Sigmoid colon (tissue), 7 donors: ENCODE results near the gene SLC22A31. TPM values are rescaled to one million over a fixed set of nuclear protein-coding genes. Genes with fewer than 3 reads are reported as not detected.
"Not testable (repeated sequence)": the region's sequence is repeated elsewhere in the genome, so short reads cannot be mapped to it uniquely, and the experiment has no call there.

ENCODE experiments used
- DNase-seq: peaks from one replicate; pipeline ENCODE4 v3.0.0-alpha.2; 2019
- H3K27ac ChIP-seq, 4 donors: fragments of 200-600 bp; sonication (generic); one replicate each; pipeline ENCODE4 v1.5.1; 2016 to 2019; ENCODE audit warnings: mild to moderate bottlenecking in 1 of 4
- H3K27me3 ChIP-seq, 3 donors: fragments of 200-600 bp; sonication (generic); one replicate each; pipeline ENCODE4 v1.5.1; 2019; ENCODE audit warnings: mild to moderate bottlenecking in 1 of 3
- H3K36me3 ChIP-seq, 4 donors: fragments of 200-600 bp; sonication (generic); one replicate each; pipeline ENCODE4 v1.5.1; 2016 to 2019
- H3K4me1 ChIP-seq, 4 donors: fragments of 200-600 bp; sonication (generic); one replicate each; pipeline ENCODE4 v1.5.1; 2017 to 2019
- H3K4me3 ChIP-seq, 4 donors: fragments of 200-600 bp; sonication (generic); one replicate each; pipeline ENCODE4 v1.5.1; 2017 to 2019; ENCODE audit warnings: mild to moderate bottlenecking in 2 of 4, moderate library complexity in 1 of 4
- H3K9me3 ChIP-seq, 4 donors: fragments of 200-600 bp in 3 of 4; sonication (generic) in 3 of 4; one replicate each; pipeline versions ENCODE4 v1.5.1 to v1.6.1; 2013 to 2019
- CTCF ChIP-seq, 4 experiments: fragments of 450-650 bp in 3 of 4; fragments of 200-600 bp in 1 of 4; IDR thresholded peaks; one replicate each; pipeline ENCODE4 v1.5.1; 2016 to 2019; ENCODE audit warnings: antibody characterized with exemption in 4 of 4, mild to moderate bottlenecking in 3 of 4, moderate library complexity in 2 of 4
- EP300 ChIP-seq, 4 donors: sonication (generic); formaldehyde crosslinking; IDR thresholded peaks; one replicate each; pipeline ENCODE4 v1.6.1; 2017; ENCODE audit warnings: antibody characterized with exemption in 4 of 4
- POLR2A ChIP-seq, 2 donors: fragments of 450-650 bp; IDR thresholded peaks; one replicate each; pipeline ENCODE4 v1.6.1; 2016; ENCODE audit warnings: antibody characterized with exemption in 2 of 2, mild to moderate bottlenecking in 2 of 2, moderate library complexity in 2 of 2
- POLR2AphosphoS5 ChIP-seq, 4 donors: sonication (generic); formaldehyde crosslinking; IDR thresholded peaks; one replicate each; pipeline ENCODE4 v1.6.1; 2017; ENCODE audit warnings: antibody characterized with exemption in 4 of 4
- WGBS, 2 donors: extraction: QIAGEN DNeasy Blood & Tissue Kit; methylation state at CpG; one replicate each; pipeline ENCODE4 v1.1.7; 2013; 5-methylcytosine and 5-hydroxymethylcytosine counted together
- intact Hi-C: fragments of 100-400 bp; cut with DNase I; formaldehyde crosslinking; loops from one replicate; pipeline ENCODE4 v1.15.1; 2023
- polyA plus RNA-seq, 3 donors: library from polyadenylated mRNA; stranded (reverse); fragments of 200-250 nt; gene quantifications; one replicate each; pipeline ENCODE4 v1.2.3, GENCODE V29; 2013
- total RNA-seq, 4 donors: library from RNA; depleted of rRNA; stranded (reverse); fragments of >200 nt; gene quantifications; one replicate each; pipeline ENCODE4 v1.1.0, GENCODE V29; 2016
- donor health status: healthy with polysubstance abuse.
- donor health status: Bipolar disorder and iron deficiency.
- donor health status: healthy.

SLC22A31 gene
- total and polyA plus RNA-seq, 7 donors = 0.87 TPM; not detected in 6

- peaks cover 7 to 28% (median 26%) of the 10 kb centered on the region in 3 donors for H3K27me3 ChIP-seq
- intact Hi-C loops = no loop called here
- H3K4me3 ChIP-seq = peak overlapping the region in 3 of 4 donors; percentile 18 to 48 (median 47)
- H3K4me1 ChIP-seq = peaks cover 0 to 18% (median 13%) of the 10 kb centered on the region in 4 donors
- no peaks in the 10 kb centered on the region for H3K36me3 ChIP-seq
- no peak overlapping the region for H3K27ac ChIP-seq
- H3K9me3 ChIP-seq = no peaks in the 10 kb centered on the region
- no peak for DNase-seq
- TF ChIP-seq POLR2AphosphoS5 (IDR thresholded peaks at IDR 0.05) (no peak), EP300 (IDR thresholded peaks at IDR 0.05) (no peak), POLR2A (IDR thresholded peaks at IDR 0.05) (no peak), CTCF (IDR thresholded peaks at IDR 0.05) (no peak)
- WGBS, 2 donors = 41 to 58% methylated on average over 44 of the region's 44 CpGs
Observed at GRCh38 chr16:89191033-89191900, 9.1 kb downstream of the SLC22A31 start.

- H3K4me1 ChIP-seq = peaks cover 0 to 18% (median 13%) of the 10 kb centered on the region in 4 donors
- no peaks in the 10 kb centered on the region for H3K9me3 ChIP-seq
- no peak overlapping the region for H3K4me3 ChIP-seq
- no peak overlapping the region for H3K27ac ChIP-seq
- 50 to 69% methylated on average over 28 of the region's 28 CpGs for WGBS, 2 donors
- H3K36me3 ChIP-seq = no peaks in the 10 kb centered on the region
- H3K27me3 ChIP-seq = peaks cover 7 to 28% (median 26%) of the 10 kb centered on the region in 3 donors
- intact Hi-C loops = no loop called here
- DNase-seq = no peak
- TF ChIP-seq POLR2AphosphoS5 (IDR thresholded peaks at IDR 0.05) (no peak), POLR2A (IDR thresholded peaks at IDR 0.05) (no peak), EP300 (IDR thresholded peaks at IDR 0.05) (no peak), CTCF (IDR thresholded peaks at IDR 0.05) (no peak)
Observed at GRCh38 chr16:89190150-89190958, 10.0 kb downstream of the SLC22A31 start.

- no peak for DNase-seq
- peaks cover 0 to 18% (median 13%) of the 10 kb centered on the region in 4 donors for H3K4me1 ChIP-seq
- no peak overlapping the region for H3K27ac ChIP-seq
- intact Hi-C loops = no loop called here
- no peak for TF ChIP-seq POLR2A (IDR thresholded peaks at IDR 0.05)
- no peak for TF ChIP-seq POLR2AphosphoS5 (IDR thresholded peaks at IDR 0.05)
- no peak for TF ChIP-seq EP300 (IDR thresholded peaks at IDR 0.05)
- TF ChIP-seq CTCF (IDR thresholded peaks at IDR 0.05) = no peak
- H3K4me3 ChIP-seq = no peak overlapping the region
- H3K36me3 ChIP-seq = no peaks in the 10 kb centered on the region
- peaks cover 7 to 28% (median 26%) of the 10 kb centered on the region in 3 donors for H3K27me3 ChIP-seq
- WGBS, 2 donors = 60 to 69% methylated on average over 14 of the region's 14 CpGs
- H3K9me3 ChIP-seq = no peaks in the 10 kb centered on the region
Observed at GRCh38 chr16:89189358-89190025, 10.8 kb downstream of the SLC22A31 start.

GRCh38 chr16:89188471-89189357, 11.6 kb downstream of the SLC22A31 start:
- H3K9me3 ChIP-seq, DNase-seq, H3K27ac ChIP-seq, H3K4me3 ChIP-seq, intact Hi-C loops, H3K36me3 ChIP-seq: not testable (repeated sequence)
- 89 to 96% methylated on average over 25 of the region's 25 CpGs for WGBS, 2 donors
- Histone ChIP-seq H3K4me1 (peaks cover 0 to 18% (median 13%) of the 10 kb centered on the region in 4 donors), H3K27me3 (peaks cover 7 to 31% (median 24%) of the 10 kb centered on the region in 3 donors)
